Thymus (tissue), 11 donors: Measurements from ENCODE around the gene BACH2. TPM values are rescaled to one million over a fixed set of nuclear protein-coding genes. Genes with fewer than 3 reads are reported as not detected.
A peak's percentile ranks its signal among the peaks of the same experiment; 100 is the strongest.
"Not testable (repeated sequence)": the region's sequence is repeated elsewhere in the genome, so short reads cannot be mapped to it uniquely, and the experiment has no call there.

Experiments used
- DNase-seq, 9 donors: peaks; one replicate each; pipeline ENCODE4 v3.0.0-alpha.2; 2013; ENCODE audit warnings: low spot score in 9 of 9, low read depth in 6 of 9, missing footprints in 1 of 9
- H3K27ac ChIP-seq, 2 donors: one replicate each; pipeline ENCODE4 v1.5.1; 2013; ENCODE audit warnings: control low read depth in 1 of 2, low read depth in 1 of 2, low read length in 1 of 2, mild to moderate bottlenecking in 1 of 2, moderate library complexity in 1 of 2
- H3K27me3 ChIP-seq, 2 donors: one replicate each; pipeline ENCODE4 v1.5.1; 2013; ENCODE audit warnings: low read length in 1 of 2; ENCODE audit not compliant: control insufficient read depth in 2 of 2, insufficient read depth in 1 of 2
- H3K36me3 ChIP-seq, 2 donors: one replicate each; pipeline ENCODE4 v1.5.1; 2013; ENCODE audit warnings: low read length in 1 of 2, mild to moderate bottlenecking in 1 of 2, moderate library complexity in 1 of 2; ENCODE audit not compliant: control insufficient read depth in 2 of 2, insufficient read depth in 2 of 2
- H3K4me1 ChIP-seq, 2 donors: one replicate each; pipeline ENCODE4 v1.5.1; 2013; ENCODE audit warnings: low read length in 2 of 2; ENCODE audit not compliant: control insufficient read depth in 2 of 2, insufficient read depth in 2 of 2
- H3K4me3 ChIP-seq, 2 donors: one replicate each; pipeline ENCODE4 v1.5.1; 2013; ENCODE audit warnings: low read length in 2 of 2, control low read depth in 1 of 2, mild to moderate bottlenecking in 1 of 2
- H3K9me3 ChIP-seq, 2 donors: one replicate each; pipeline ENCODE4 v1.5.1; 2013; ENCODE audit warnings: low read length in 1 of 2, mild to moderate bottlenecking in 1 of 2; ENCODE audit not compliant: control insufficient read depth in 2 of 2, insufficient read depth in 1 of 2
- WGBS: extraction: QIAGEN DNeasy Blood & Tissue Kit; methylation state at CpG from one replicate; pipeline ENCODE4 v1.1.7; 2013; 5-methylcytosine and 5-hydroxymethylcytosine counted together
- polyA plus RNA-seq: library from polyadenylated mRNA; stranded (reverse); fragments of 200-250 nt; gene quantifications from one replicate; pipeline ENCODE4 v1.2.3, GENCODE V29; 2013
- total RNA-seq: library from RNA; stranded (reverse); fragments of 120-200 nt; gene quantifications from one replicate; pipeline ENCODE4 v1.2.4, GENCODE V29; 2013
- donor health status: healthy.

The BACH2 gene
- total and polyA plus RNA-seq, 2 donors: 12.3 to 12.7 TPM

GRCh38 chr6:90218959-90219208 lies 77.8 kb downstream of the BACH2 start:
- Histone ChIP-seq H3K27ac (peak overlapping the region; percentile 88 to 93), H3K27me3 (no peaks in the 10 kb centered on the region), H3K4me3 (peak overlapping the region in 1 of 2 donors; percentile 2), H3K36me3 (peaks cover 4 to 8% of the 10 kb centered on the region in 2 donors), H3K9me3 (peaks cover 0 to 11% of the 10 kb centered on the region in 2 donors), H3K4me1 (peaks cover 36 to 47% of the 10 kb centered on the region in 2 donors)
- 21% methylated on average over 1 of the region's 1 CpG for WGBS
- DNase-seq: no peak

- Histone ChIP-seq H3K4me1 (peaks cover 38 to 54% of the 10 kb centered on the region in 2 donors), H3K9me3 (peaks cover 0 to under 1% of the 10 kb centered on the region in 2 donors), H3K27me3 (no peaks in the 10 kb centered on the region), H3K4me3 (no peak overlapping the region), H3K27ac (peak overlapping the region; percentile 85 to 93), H3K36me3 (peaks cover 0 to 4% of the 10 kb centered on the region in 2 donors)
- DNase-seq: no peak
- WGBS: 92% methylated on average over 6 of the region's 6 CpGs
These were observed 79.0 kb downstream of the BACH2 start for GRCh38 chr6:90217506-90218127.

DNA sequence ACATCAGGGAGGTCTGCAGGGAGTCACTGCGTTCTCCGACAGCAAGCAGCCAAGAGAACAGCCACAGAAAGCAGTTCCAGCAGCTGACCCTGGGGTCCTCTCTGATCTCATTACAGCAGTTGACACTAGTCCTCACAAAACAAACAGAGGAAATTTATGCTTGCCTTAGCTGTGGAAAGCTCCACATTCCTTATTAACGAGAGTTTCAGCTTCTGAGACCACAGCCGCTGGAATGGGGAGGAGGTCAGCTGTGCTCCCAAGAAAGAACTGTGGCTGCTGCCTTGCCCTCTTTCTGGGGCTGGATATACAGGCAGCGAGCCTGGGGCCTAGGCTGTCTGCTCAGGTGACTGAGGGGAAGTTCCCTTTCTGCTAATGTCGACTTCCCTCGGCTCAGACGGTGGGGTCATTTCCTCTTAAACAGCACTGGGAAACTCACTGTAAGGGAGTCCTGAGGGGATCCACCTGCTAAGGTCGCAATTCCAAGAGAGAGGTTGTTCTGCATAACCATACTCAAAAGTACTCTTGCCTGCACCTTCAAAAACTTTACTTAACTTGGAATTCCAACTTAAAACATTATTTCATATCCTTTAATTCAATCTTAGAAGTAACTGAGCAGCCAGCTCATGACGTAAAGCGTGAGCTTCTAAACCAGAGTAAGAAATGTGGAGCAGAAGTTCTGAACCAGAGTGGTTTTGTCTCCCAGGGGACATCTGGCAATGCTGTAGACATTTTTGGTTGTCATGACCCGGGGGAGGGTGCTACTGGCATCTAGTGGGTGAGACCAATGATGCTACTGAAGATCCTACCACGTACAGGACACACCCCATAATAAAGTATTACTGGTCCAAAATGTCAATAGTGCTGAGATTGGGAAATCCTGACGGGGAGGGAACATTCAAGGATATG lies 80.3 kb downstream of the BACH2 start:
- H3K27me3 ChIP-seq: no peaks in the 10 kb centered on the region
- DNase-seq: peak in 3 of 9 donors; percentile 40 to 68 (median 52)
- WGBS: 58% methylated on average over 14 of the region's 14 CpGs
- no peak overlapping the region for H3K4me3 ChIP-seq
- no peaks in the 10 kb centered on the region for H3K9me3 ChIP-seq
- peaks cover 0 to 8% of the 10 kb centered on the region in 2 donors for H3K36me3 ChIP-seq
- H3K4me1 ChIP-seq: peaks cover 38 to 60% of the 10 kb centered on the region in 2 donors
- peak overlapping the region; percentile 39 to 70 for H3K27ac ChIP-seq

GRCh38 chr6:90214966-90215365 lies 81.7 kb downstream of the BACH2 start:
- Histone ChIP-seq H3K4me1 (peaks cover 36 to 57% of the 10 kb centered on the region in 2 donors), H3K36me3 (peaks cover 0 to 8% of the 10 kb centered on the region in 2 donors), H3K27me3 (no peaks in the 10 kb centered on the region), H3K9me3 (no peaks in the 10 kb centered on the region), H3K27ac (peak overlapping the region in 1 of 2 donors; percentile 61), H3K4me3 (no peak overlapping the region)
- WGBS: 100% methylated on average over 1 of the region's 1 CpG
- no peak for DNase-seq

GRCh38 chr6:90214461-90214860 lies 82.2 kb downstream of the BACH2 start:
- H3K36me3 ChIP-seq: peaks cover 0 to 8% of the 10 kb centered on the region in 2 donors
- no peak overlapping the region for H3K27ac ChIP-seq
- no peaks in the 10 kb centered on the region for H3K9me3 ChIP-seq
- peaks cover 32 to 53% of the 10 kb centered on the region in 2 donors for H3K4me1 ChIP-seq
- no peak for DNase-seq
- no peaks in the 10 kb centered on the region for H3K27me3 ChIP-seq
- WGBS: 95% methylated on average over 2 of the region's 2 CpGs
- no peak overlapping the region for H3K4me3 ChIP-seq

DNA sequence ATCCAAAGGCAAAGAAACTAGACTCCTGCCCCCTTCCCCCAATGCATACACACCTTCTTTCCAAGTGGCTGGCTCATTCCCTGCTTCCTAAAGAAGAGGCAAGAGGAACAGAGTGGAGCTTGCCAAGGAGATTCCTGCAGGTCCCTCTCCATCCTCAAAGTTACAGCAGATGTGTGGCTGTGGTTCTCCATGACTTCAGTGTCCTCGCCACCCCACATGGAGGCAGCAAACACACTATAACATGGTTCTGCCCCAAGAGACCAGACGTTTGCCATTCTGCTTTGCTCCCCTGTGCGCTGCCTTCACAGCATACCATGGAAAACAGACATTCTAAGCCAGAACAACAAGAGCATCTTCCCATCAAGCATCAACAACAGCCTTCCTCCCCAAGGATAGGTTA lies 84.4 kb downstream of the BACH2 start:
- peaks cover 17 to 35% of the 10 kb centered on the region in 2 donors for H3K4me1 ChIP-seq
- peaks cover 0 to 8% of the 10 kb centered on the region in 2 donors for H3K36me3 ChIP-seq
- DNase-seq: peak in 2 of 9 donors; percentile 38 to 63
- no peaks in the 10 kb centered on the region for H3K27me3 ChIP-seq
- no peaks in the 10 kb centered on the region for H3K9me3 ChIP-seq
- 81% methylated on average over 3 of the region's 3 CpGs for WGBS
- H3K4me3 ChIP-seq: no peak overlapping the region
- H3K27ac ChIP-seq: no peak overlapping the region

- Histone ChIP-seq H3K4me3 (no peak overlapping the region), H3K27me3 (no peaks in the 10 kb centered on the region), H3K9me3 (no peaks in the 10 kb centered on the region), H3K27ac (no peak overlapping the region), H3K4me1 (peaks cover 6 to 13% of the 10 kb centered on the region in 2 donors), H3K36me3 (peaks cover 12 to 13% of the 10 kb centered on the region in 2 donors)
- no peak for DNase-seq
- WGBS: 90% methylated on average over 6 of the region's 6 CpGs
These were observed 87.1 kb downstream of the BACH2 start for GRCh38 chr6:90209527-90209926.

GRCh38 chr6:90208690-90209089 lies 88.0 kb downstream of the BACH2 start:
- H3K4me1 ChIP-seq: peaks cover 6 to 13% of the 10 kb centered on the region in 2 donors
- H3K36me3 ChIP-seq: peaks cover 16% of the 10 kb centered on the region in 2 donors
- H3K27me3 ChIP-seq, H3K27ac ChIP-seq, DNase-seq, H3K4me3 ChIP-seq, H3K9me3 ChIP-seq: not testable (repeated sequence)
- 96% methylated on average over 2 of the region's 2 CpGs for WGBS
